Cardiac muscle cell (in vitro differentiated cells and primary cell): ENCODE results near the gene GNAS-AS1. TPM values are rescaled to one million over a fixed set of nuclear protein-coding genes. Genes with fewer than 3 reads are reported as not detected.
A peak's percentile ranks its signal among the peaks of the same experiment; 100 is the strongest.

Experiments used
- DNase-seq, 2 donors: peaks; one replicate each; pipeline versions ENCODE4 v3.0.0 to v3.0.0-alpha.2; 2010 to 2017; ENCODE audit warnings: low read depth in 1 of 2, low spot score in 1 of 2
- H3K27ac ChIP-seq: fragments of 200-600 bp; sonication (generic); 2 replicates; pipeline ENCODE4 v1.5.1; 2016
- H3K27me3 ChIP-seq: fragments of 200-600 bp; sonication (generic); 2 replicates; pipeline ENCODE4 v1.6.0; 2016; ENCODE audit warnings: control low read depth
- H3K36me3 ChIP-seq: fragments of 200-600 bp; sonication (generic); 2 replicates; pipeline ENCODE4 v1.5.1; 2016; ENCODE audit warnings: control low read depth
- H3K4me1 ChIP-seq: fragments of 200-600 bp; sonication (generic); 2 replicates; pipeline ENCODE4 v1.8.1; 2017; ENCODE audit warnings: low read depth, mild to moderate bottlenecking, mixed run types
- H3K4me3 ChIP-seq: fragments of 200-600 bp; sonication (generic); 2 replicates; pipeline ENCODE4 v1.5.1; 2016; ENCODE audit warnings: mild to moderate bottlenecking
- H3K9me3 ChIP-seq: fragments of 200-600 bp; sonication (generic); 2 replicates; pipeline ENCODE4 v1.5.1; 2017; ENCODE audit warnings: low read depth, mild to moderate bottlenecking, control low read depth
- CTCF ChIP-seq: IDR thresholded peaks from 2 replicates; pipeline ENCODE4 v1.5.1; 2012; ENCODE audit warnings: low read depth, mild to moderate bottlenecking, low read length
- polyA plus RNA-seq: library from polyadenylated mRNA; unstranded; fragments of >200 nt; fragmentation: Nextera tagmentation; extraction: Ambion mirVana; gene quantifications from 2 replicates; pipeline ENCODE4 v1.2.1, GENCODE V29; 2016
- total RNA-seq: library from RNA; depleted of rRNA; stranded (reverse); fragments of >200 nt; gene quantifications from 2 replicates; pipeline ENCODE4 v1.2.3, GENCODE V29; 2016

The GNAS-AS1 gene
- total and polyA plus RNA-seq, 2 experiments from 2014 or later: 1.4 to 1.8 TPM

GRCh38 chr20:58874469-58874868 lies 23.8 kb upstream of the GNAS-AS1 start:
- no peaks in the 10 kb centered on the region for H3K27me3 ChIP-seq
- no peak for TF ChIP-seq CTCF
- H3K36me3 ChIP-seq: no peaks in the 10 kb centered on the region
- no peaks in the 10 kb centered on the region for H3K4me1 ChIP-seq
- H3K9me3 ChIP-seq: no peaks in the 10 kb centered on the region
- H3K27ac ChIP-seq: no peak overlapping the region
- H3K4me3 ChIP-seq: no peak overlapping the region
- no peak for DNase-seq

- no peaks in the 10 kb centered on the region for H3K9me3 ChIP-seq
- H3K27me3 ChIP-seq: no peaks in the 10 kb centered on the region
- no peak for DNase-seq
- no peak overlapping the region for H3K27ac ChIP-seq
- H3K36me3 ChIP-seq: no peaks in the 10 kb centered on the region
- no peak overlapping the region for H3K4me3 ChIP-seq
- TF ChIP-seq CTCF: no peak
- H3K4me1 ChIP-seq: no peaks in the 10 kb centered on the region
Observed at GRCh38 chr20:58871533-58872102, 20.9 kb upstream of the GNAS-AS1 start.

- Histone ChIP-seq H3K4me1 (no peaks in the 10 kb centered on the region), H3K4me3 (no peak overlapping the region), H3K9me3 (no peaks in the 10 kb centered on the region), H3K27ac (no peak overlapping the region), H3K36me3 (no peaks in the 10 kb centered on the region), H3K27me3 (no peaks in the 10 kb centered on the region)
- DNase-seq: peak; percentile 71 to 80
- TF ChIP-seq CTCF: peak; percentile 98
Observed at GRCh38 chr20:58870293-58871014, 19.8 kb upstream of the GNAS-AS1 start.

GRCh38 chr20:58869662-58870227 lies 19.0 kb upstream of the GNAS-AS1 start:
- DNase-seq: no peak

GRCh38 chr20:58868795-58869194 lies 18.1 kb upstream of the GNAS-AS1 start:
- Histone ChIP-seq H3K9me3 (no peaks in the 10 kb centered on the region), H3K27ac (no peak overlapping the region), H3K4me3 (no peak overlapping the region), H3K36me3 (no peaks in the 10 kb centered on the region), H3K4me1 (no peaks in the 10 kb centered on the region), H3K27me3 (no peaks in the 10 kb centered on the region)
- peak; percentile 21 for TF ChIP-seq CTCF
- DNase-seq: no peak

More at GRCh38 chr20:58869662-58870227, 19.0 kb upstream of the GNAS-AS1 start:
- Histone ChIP-seq H3K4me3 (no peak overlapping the region), H3K4me1 (no peaks in the 10 kb centered on the region), H3K36me3 (no peaks in the 10 kb centered on the region), H3K9me3 (no peaks in the 10 kb centered on the region), H3K27ac (no peak overlapping the region), H3K27me3 (no peaks in the 10 kb centered on the region)
- TF ChIP-seq CTCF: no peak
